ENCODE data around the gene NCAN. TPM values are rescaled to one million over a fixed set of nuclear protein-coding genes. Genes with fewer than 3 reads are reported as not detected.

Gene NCAN
- total and polyA plus RNA-seq, 2 of the 8 experiments (the other 6 are each of a cell fraction or from before 2014, with no cell fraction given), result 2.7 TPM

DNA sequence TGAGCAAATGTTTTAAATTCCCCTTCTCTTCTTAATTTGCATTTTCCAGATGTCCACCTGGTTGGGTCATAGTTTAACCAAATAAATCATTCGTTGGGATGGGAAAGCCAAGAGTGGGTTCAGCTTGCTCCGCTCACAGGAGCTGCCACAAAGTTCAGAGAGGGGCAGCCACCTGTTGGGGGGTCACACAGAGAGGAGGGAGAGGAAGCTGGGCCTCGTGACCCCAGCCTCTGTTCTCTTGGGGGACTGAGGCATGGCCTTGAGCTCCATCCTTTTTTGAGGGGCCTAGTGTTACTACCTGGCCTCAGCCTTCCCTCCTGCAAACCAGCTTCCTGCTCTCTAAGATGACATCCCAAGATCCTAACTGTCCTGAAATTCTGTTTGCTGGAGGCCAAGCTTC, 44.1 kb upstream of the NCAN start (continued):
- TF ChIP-seq, protein P1, sequence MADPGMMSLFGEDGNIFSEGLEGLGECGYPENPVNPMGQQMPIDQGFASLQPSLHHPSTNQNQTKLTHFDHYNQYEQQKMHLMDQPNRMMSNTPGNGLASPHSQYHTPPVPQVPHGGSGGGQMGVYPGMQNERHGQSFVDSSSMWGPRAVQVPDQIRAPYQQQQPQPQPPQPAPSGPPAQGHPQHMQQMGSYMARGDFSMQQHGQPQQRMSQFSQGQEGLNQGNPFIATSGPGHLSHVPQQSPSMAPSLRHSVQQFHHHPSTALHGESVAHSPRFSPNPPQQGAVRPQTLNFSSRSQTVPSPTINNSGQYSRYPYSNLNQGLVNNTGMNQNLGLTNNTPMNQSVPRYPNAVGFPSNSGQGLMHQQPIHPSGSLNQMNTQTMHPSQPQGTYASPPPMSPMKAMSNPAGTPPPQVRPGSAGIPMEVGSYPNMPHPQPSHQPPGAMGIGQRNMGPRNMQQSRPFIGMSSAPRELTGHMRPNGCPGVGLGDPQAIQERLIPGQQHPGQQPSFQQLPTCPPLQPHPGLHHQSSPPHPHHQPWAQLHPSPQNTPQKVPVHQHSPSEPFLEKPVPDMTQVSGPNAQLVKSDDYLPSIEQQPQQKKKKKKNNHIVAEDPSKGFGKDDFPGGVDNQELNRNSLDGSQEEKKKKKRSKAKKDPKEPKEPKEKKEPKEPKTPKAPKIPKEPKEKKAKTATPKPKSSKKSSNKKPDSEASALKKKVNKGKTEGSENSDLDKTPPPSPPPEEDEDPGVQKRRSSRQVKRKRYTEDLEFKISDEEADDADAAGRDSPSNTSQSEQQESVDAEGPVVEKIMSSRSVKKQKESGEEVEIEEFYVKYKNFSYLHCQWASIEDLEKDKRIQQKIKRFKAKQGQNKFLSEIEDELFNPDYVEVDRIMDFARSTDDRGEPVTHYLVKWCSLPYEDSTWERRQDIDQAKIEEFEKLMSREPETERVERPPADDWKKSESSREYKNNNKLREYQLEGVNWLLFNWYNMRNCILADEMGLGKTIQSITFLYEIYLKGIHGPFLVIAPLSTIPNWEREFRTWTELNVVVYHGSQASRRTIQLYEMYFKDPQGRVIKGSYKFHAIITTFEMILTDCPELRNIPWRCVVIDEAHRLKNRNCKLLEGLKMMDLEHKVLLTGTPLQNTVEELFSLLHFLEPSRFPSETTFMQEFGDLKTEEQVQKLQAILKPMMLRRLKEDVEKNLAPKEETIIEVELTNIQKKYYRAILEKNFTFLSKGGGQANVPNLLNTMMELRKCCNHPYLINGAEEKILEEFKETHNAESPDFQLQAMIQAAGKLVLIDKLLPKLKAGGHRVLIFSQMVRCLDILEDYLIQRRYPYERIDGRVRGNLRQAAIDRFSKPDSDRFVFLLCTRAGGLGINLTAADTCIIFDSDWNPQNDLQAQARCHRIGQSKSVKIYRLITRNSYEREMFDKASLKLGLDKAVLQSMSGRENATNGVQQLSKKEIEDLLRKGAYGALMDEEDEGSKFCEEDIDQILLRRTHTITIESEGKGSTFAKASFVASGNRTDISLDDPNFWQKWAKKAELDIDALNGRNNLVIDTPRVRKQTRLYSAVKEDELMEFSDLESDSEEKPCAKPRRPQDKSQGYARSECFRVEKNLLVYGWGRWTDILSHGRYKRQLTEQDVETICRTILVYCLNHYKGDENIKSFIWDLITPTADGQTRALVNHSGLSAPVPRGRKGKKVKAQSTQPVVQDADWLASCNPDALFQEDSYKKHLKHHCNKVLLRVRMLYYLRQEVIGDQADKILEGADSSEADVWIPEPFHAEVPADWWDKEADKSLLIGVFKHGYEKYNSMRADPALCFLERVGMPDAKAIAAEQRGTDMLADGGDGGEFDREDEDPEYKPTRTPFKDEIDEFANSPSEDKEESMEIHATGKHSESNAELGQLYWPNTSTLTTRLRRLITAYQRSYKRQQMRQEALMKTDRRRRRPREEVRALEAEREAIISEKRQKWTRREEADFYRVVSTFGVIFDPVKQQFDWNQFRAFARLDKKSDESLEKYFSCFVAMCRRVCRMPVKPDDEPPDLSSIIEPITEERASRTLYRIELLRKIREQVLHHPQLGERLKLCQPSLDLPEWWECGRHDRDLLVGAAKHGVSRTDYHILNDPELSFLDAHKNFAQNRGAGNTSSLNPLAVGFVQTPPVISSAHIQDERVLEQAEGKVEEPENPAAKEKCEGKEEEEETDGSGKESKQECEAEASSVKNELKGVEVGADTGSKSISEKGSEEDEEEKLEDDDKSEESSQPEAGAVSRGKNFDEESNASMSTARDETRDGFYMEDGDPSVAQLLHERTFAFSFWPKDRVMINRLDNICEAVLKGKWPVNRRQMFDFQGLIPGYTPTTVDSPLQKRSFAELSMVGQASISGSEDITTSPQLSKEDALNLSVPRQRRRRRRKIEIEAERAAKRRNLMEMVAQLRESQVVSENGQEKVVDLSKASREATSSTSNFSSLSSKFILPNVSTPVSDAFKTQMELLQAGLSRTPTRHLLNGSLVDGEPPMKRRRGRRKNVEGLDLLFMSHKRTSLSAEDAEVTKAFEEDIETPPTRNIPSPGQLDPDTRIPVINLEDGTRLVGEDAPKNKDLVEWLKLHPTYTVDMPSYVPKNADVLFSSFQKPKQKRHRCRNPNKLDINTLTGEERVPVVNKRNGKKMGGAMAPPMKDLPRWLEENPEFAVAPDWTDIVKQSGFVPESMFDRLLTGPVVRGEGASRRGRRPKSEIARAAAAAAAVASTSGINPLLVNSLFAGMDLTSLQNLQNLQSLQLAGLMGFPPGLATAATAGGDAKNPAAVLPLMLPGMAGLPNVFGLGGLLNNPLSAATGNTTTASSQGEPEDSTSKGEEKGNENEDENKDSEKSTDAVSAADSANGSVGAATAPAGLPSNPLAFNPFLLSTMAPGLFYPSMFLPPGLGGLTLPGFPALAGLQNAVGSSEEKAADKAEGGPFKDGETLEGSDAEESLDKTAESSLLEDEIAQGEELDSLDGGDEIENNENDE (IDR thresholded peaks at IDR 0.05; ENCODE audit: insufficient replicate concordance, low read length), result no peak
- TF ChIP-seq CTCF (IDR thresholded peaks at IDR 0.05; ENCODE audit: control extremely low read depth in 1 of 3, insufficient read depth in 1 of 3, low read depth in 1 of 3, low read length in 3 of 3), result no peak
- TF ChIP-seq MAFK (IDR thresholded peaks at IDR 0.05; ENCODE audit: low read depth, low read length), result no peak
- no peak for TF ChIP-seq KDM5A (IDR thresholded peaks at IDR 0.05; ENCODE audit: low read length)
- no peak for TF ChIP-seq CTBP2 (IDR thresholded peaks at IDR 0.05; ENCODE audit: borderline replicate concordance, insufficient read depth, insufficient read length, low read length)
